ENCODE measurements around the gene TMEM179.

- TF ChIP-seq, protein P1, sequence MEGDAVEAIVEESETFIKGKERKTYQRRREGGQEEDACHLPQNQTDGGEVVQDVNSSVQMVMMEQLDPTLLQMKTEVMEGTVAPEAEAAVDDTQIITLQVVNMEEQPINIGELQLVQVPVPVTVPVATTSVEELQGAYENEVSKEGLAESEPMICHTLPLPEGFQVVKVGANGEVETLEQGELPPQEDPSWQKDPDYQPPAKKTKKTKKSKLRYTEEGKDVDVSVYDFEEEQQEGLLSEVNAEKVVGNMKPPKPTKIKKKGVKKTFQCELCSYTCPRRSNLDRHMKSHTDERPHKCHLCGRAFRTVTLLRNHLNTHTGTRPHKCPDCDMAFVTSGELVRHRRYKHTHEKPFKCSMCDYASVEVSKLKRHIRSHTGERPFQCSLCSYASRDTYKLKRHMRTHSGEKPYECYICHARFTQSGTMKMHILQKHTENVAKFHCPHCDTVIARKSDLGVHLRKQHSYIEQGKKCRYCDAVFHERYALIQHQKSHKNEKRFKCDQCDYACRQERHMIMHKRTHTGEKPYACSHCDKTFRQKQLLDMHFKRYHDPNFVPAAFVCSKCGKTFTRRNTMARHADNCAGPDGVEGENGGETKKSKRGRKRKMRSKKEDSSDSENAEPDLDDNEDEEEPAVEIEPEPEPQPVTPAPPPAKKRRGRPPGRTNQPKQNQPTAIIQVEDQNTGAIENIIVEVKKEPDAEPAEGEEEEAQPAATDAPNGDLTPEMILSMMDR (IDR thresholded peaks at IDR 0.05), result no peak
- no peak for TF ChIP-seq POLR2A (IDR thresholded peaks at IDR 0.05)
These were observed 58.5 kb downstream of the TMEM179 start for GRCh38 chr14:104545942-104546501.

Measured in uterus (tissue), 2 donors.